ENCODE measurements around the gene NPAS1.

The NPAS1 gene

GRCh38 chr19:47002853-47003610, 16.6 kb upstream of the NPAS1 start:
- no peak overlapping the region for H3K4me2 ChIP-seq (ENCODE audit: low read length)
- H3K36me3 ChIP-seq (ENCODE audit: control insufficient read depth, low read length) = peaks cover 12% of the 10 kb centered on the region
- no peaks in the 10 kb centered on the region for H3K9me3 ChIP-seq (ENCODE audit: control insufficient read depth, insufficient read depth, low read length)
- H3K27me3 ChIP-seq (ENCODE audit: control insufficient read depth, low read length) = no peaks in the 10 kb centered on the region
- H3F3A ChIP-seq (ENCODE audit: control insufficient read depth, insufficient read depth) = peaks cover 7% of the 10 kb centered on the region; the same call in 1 of the 2 replicates
- no peaks in the 10 kb centered on the region for H3K4me1 ChIP-seq (ENCODE audit: control insufficient read depth, low read length)
- H4K20me1 ChIP-seq (ENCODE audit: control insufficient read depth, insufficient read depth, low read depth, low read length) = no peaks in the 10 kb centered on the region
- H3K27ac ChIP-seq (ENCODE audit: low read depth, low read length) = no peak overlapping the region
- TF ChIP-seq CTCF (IDR thresholded peaks at IDR 0.05; ENCODE audit: low read depth, low read length, poor library complexity, severe bottlenecking) = no peak
- TF ChIP-seq EZH2phosphoT487 (IDR thresholded peaks at IDR 0.05; ENCODE audit: borderline replicate concordance, low read length) = no peak
- no peaks in the 10 kb centered on the region for H3K9me2 ChIP-seq (replicated peaks; ENCODE audit: control insufficient read depth, low read length)
- no peak overlapping the region for H3K4me3 ChIP-seq (ENCODE audit: low read length)
- H3K79me2 ChIP-seq (ENCODE audit: control insufficient read depth, low read length) = no peaks in the 10 kb centered on the region

GRCh38 chr19:47003611-47004465, 15.8 kb upstream of the NPAS1 start:
- Histone ChIP-seq H4K20me1 (ENCODE audit: control insufficient read depth, insufficient read depth, low read depth, low read length) (no peaks in the 10 kb centered on the region), H3K79me2 (ENCODE audit: control insufficient read depth, low read length) (no peaks in the 10 kb centered on the region)

GRCh38 chr19:47005164-47005641, 14.4 kb upstream of the NPAS1 start:
- H3K4me1 ChIP-seq (ENCODE audit: control insufficient read depth, low read length) = no peaks in the 10 kb centered on the region
- H3K9me2 ChIP-seq (replicated peaks; ENCODE audit: control insufficient read depth, low read length) = no peaks in the 10 kb centered on the region
- peaks cover 7% of the 10 kb centered on the region; the same call in 1 of the 2 replicates for H3F3A ChIP-seq (ENCODE audit: control insufficient read depth, insufficient read depth)
- no peaks in the 10 kb centered on the region for H3K9me3 ChIP-seq (ENCODE audit: control insufficient read depth, insufficient read depth, low read length)
- no peaks in the 10 kb centered on the region for H4K20me1 ChIP-seq (ENCODE audit: control insufficient read depth, insufficient read depth, low read depth, low read length)
- no peak for TF ChIP-seq CTCF (IDR thresholded peaks at IDR 0.05; ENCODE audit: low read depth, low read length, poor library complexity, severe bottlenecking)
- no peak for TF ChIP-seq EZH2phosphoT487 (IDR thresholded peaks at IDR 0.05; ENCODE audit: borderline replicate concordance, low read length)
- no peak overlapping the region for H3K4me3 ChIP-seq (ENCODE audit: low read length)
- no peaks in the 10 kb centered on the region for H3K79me2 ChIP-seq (ENCODE audit: control insufficient read depth, low read length)
- H3K4me2 ChIP-seq (ENCODE audit: low read length) = no peak overlapping the region
- H3K27ac ChIP-seq (ENCODE audit: low read depth, low read length) = no peak overlapping the region
- H3K27me3 ChIP-seq (ENCODE audit: control insufficient read depth, low read length) = no peaks in the 10 kb centered on the region
- H3K36me3 ChIP-seq (ENCODE audit: control insufficient read depth, low read length) = peaks cover 6% of the 10 kb centered on the region

More at GRCh38 chr19:47003611-47004465, 15.8 kb upstream of the NPAS1 start:
- Histone ChIP-seq H3K27ac (ENCODE audit: low read depth, low read length) (no peak overlapping the region), H3K4me2 (ENCODE audit: low read length) (no peak overlapping the region), H3F3A (ENCODE audit: control insufficient read depth, insufficient read depth) (peaks cover 7% of the 10 kb centered on the region; the same call in 1 of the 2 replicates), H3K27me3 (ENCODE audit: control insufficient read depth, low read length) (no peaks in the 10 kb centered on the region), H3K4me3 (ENCODE audit: low read length) (no peak overlapping the region), H3K4me1 (ENCODE audit: control insufficient read depth, low read length) (no peaks in the 10 kb centered on the region), H3K9me2 (replicated peaks; ENCODE audit: control insufficient read depth, low read length) (no peaks in the 10 kb centered on the region), H3K9me3 (ENCODE audit: control insufficient read depth, insufficient read depth, low read length) (no peaks in the 10 kb centered on the region), H3K36me3 (ENCODE audit: control insufficient read depth, low read length) (peaks cover 12% of the 10 kb centered on the region)
- no peak for TF ChIP-seq EZH2phosphoT487 (IDR thresholded peaks at IDR 0.05; ENCODE audit: borderline replicate concordance, low read length)
- TF ChIP-seq CTCF (IDR thresholded peaks at IDR 0.05; ENCODE audit: low read depth, low read length, poor library complexity, severe bottlenecking) = no peak

Measured in DOHH2 (cell line).